HepG2 (cell line): ENCODE results near the gene WDR86. TPM values are rescaled to one million over a fixed set of nuclear protein-coding genes. Genes with fewer than 3 reads are reported as not detected.

Source experiments
- ARID5B ChIP-seq: IDR thresholded peaks from 2 replicates; pipeline ENCODE4 v1.4.0; 2020; ENCODE audit warnings: mild to moderate bottlenecking, missing genetic modification reagents
- ATM ChIP-seq: fragments of 450-650 bp; IDR thresholded peaks from 2 replicates; pipeline ENCODE4 v1.7.1; 2017; ENCODE audit warnings: mild to moderate bottlenecking, borderline replicate concordance
- CEBPB ChIP-seq: IDR thresholded peaks from 2 replicates; pipeline ENCODE4 v1.6.1; 2011; ENCODE audit warnings: low read depth, low read length, improper control_type of control experiment, borderline replicate concordance
- EED ChIP-seq: sonication (generic); formaldehyde crosslinking; IDR thresholded peaks from 2 replicates; pipeline ENCODE4 v1.5.0; 2020; ENCODE audit warnings: mild to moderate bottlenecking, missing genetic modification reagents
- EZH2 ChIP-seq: conservative IDR thresholded peaks from 2 replicates; pipeline ENCODE4 v1.6.1; 2012; ENCODE audit warnings: mild to moderate bottlenecking, low read depth, low read length, moderate library complexity
- FOXK2 ChIP-seq: fragments of 450-650 bp; IDR thresholded peaks from 2 replicates; pipeline ENCODE4 v1.6.1; 2016
- MED1 ChIP-seq: sonication (generic); formaldehyde crosslinking; IDR thresholded peaks from 2 replicates; pipeline ENCODE4 v1.4.0; 2020; ENCODE audit warnings: missing genetic modification reagents
- MLXIP ChIP-seq: sonication (generic); formaldehyde crosslinking; IDR thresholded peaks from 2 replicates; pipeline ENCODE4 v1.9.0; 2021; ENCODE audit warnings: missing genetic modification reagents, borderline replicate concordance
- NBN ChIP-seq: fragments of 450-650 bp; conservative IDR thresholded peaks from 2 replicates; pipeline ENCODE4 v1.6.1; 2017
- PHF20 ChIP-seq: sonication (generic); formaldehyde crosslinking; IDR thresholded peaks from 2 replicates; pipeline ENCODE4 v1.5.0; 2020; ENCODE audit warnings: mild to moderate bottlenecking, missing genetic modification reagents
- RNF2 ChIP-seq: fragments of 450-650 bp; conservative IDR thresholded peaks from 2 replicates; pipeline ENCODE4 v1.6.1; 2016; ENCODE audit warnings: low read depth
- SALL1 ChIP-seq: sonication (generic); formaldehyde crosslinking; IDR thresholded peaks from 2 replicates; pipeline ENCODE4 v1.8.0; 2022; ENCODE audit warnings: mild to moderate bottlenecking, missing genetic modification reagents
- SCMH1 ChIP-seq: sonication (generic); formaldehyde crosslinking; IDR thresholded peaks from 2 replicates; pipeline ENCODE4 v1.9.0; 2021; ENCODE audit warnings: missing genetic modification reagents, mild to moderate bottlenecking, borderline replicate concordance
- SMAD1 ChIP-seq: sonication (generic); formaldehyde crosslinking; IDR thresholded peaks from 2 replicates; pipeline ENCODE4 v1.4.0; 2020; ENCODE audit warnings: missing genetic modification reagents, low read depth, mild to moderate bottlenecking, borderline replicate concordance
- ZNF235 ChIP-seq: sonication (generic); formaldehyde crosslinking; IDR thresholded peaks from 2 replicates; pipeline ENCODE4 v1.8.1; 2023; ENCODE audit warnings: mild to moderate bottlenecking, missing genetic modification reagents, borderline replicate concordance
- ZNF350 ChIP-seq: sonication (generic); formaldehyde crosslinking; IDR thresholded peaks from 2 replicates; pipeline ENCODE4 v1.4.0; 2020; ENCODE audit warnings: mild to moderate bottlenecking, low read depth, missing genetic modification reagents, borderline replicate concordance
- ZNF441 ChIP-seq: sonication (generic); formaldehyde crosslinking; IDR thresholded peaks from 2 replicates; pipeline ENCODE4 v1.7.0; 2021; ENCODE audit warnings: missing genetic modification reagents, borderline replicate concordance
- ZNF569 ChIP-seq: sonication (generic); formaldehyde crosslinking; IDR thresholded peaks from 2 replicates; pipeline ENCODE4 v1.5.0; 2020; ENCODE audit warnings: mild to moderate bottlenecking, missing genetic modification reagents, moderate library complexity, borderline replicate concordance
- ZNF670 ChIP-seq: sonication (generic); formaldehyde crosslinking; IDR thresholded peaks from 2 replicates; pipeline ENCODE4 v1.8.0; 2022; ENCODE audit warnings: mild to moderate bottlenecking, missing genetic modification reagents, borderline replicate concordance
- ZNF790 ChIP-seq: sonication (generic); formaldehyde crosslinking; IDR thresholded peaks from 2 replicates; pipeline ENCODE4 v1.8.0; 2022; ENCODE audit warnings: missing genetic modification reagents, mild to moderate bottlenecking, borderline replicate concordance
- polyA plus RNA-seq, 8 experiments: library from polyadenylated mRNA; depleted of rRNA in 3 of 8; stranded (reverse) in 7 of 8; unstranded in 1 of 8; fragments of >200 nt; fragmentation: Illumina TruSeq in 4 of 8; extraction: Trizol in 4 of 8; gene quantifications; 2 replicates each; pipeline versions ENCODE4 v1.2.1 to v1.2.3, GENCODE V29; 2011 to 2016; ENCODE audit warnings: low read depth in 4 of 8, missing spikeins in 1 of 8, mixed read lengths in 1 of 8; ENCODE audit not compliant: insufficient read depth in 1 of 8
- total RNA-seq, 5 experiments: library from RNA; depleted of rRNA; stranded (reverse); fragments of >200 nt; fragmentation: Illumina TruSeq; extraction: Trizol; gene quantifications; 2 replicates each; pipeline ENCODE4 v1.2.3, GENCODE V29; 2016; ENCODE audit warnings: low read depth in 1 of 5

The WDR86 gene
- total and polyA plus RNA-seq, 2 of the 13 experiments (the other 11 are each of a cell fraction or from before 2014, with no cell fraction given): 0.11 to 2.9 TPM

DNA sequence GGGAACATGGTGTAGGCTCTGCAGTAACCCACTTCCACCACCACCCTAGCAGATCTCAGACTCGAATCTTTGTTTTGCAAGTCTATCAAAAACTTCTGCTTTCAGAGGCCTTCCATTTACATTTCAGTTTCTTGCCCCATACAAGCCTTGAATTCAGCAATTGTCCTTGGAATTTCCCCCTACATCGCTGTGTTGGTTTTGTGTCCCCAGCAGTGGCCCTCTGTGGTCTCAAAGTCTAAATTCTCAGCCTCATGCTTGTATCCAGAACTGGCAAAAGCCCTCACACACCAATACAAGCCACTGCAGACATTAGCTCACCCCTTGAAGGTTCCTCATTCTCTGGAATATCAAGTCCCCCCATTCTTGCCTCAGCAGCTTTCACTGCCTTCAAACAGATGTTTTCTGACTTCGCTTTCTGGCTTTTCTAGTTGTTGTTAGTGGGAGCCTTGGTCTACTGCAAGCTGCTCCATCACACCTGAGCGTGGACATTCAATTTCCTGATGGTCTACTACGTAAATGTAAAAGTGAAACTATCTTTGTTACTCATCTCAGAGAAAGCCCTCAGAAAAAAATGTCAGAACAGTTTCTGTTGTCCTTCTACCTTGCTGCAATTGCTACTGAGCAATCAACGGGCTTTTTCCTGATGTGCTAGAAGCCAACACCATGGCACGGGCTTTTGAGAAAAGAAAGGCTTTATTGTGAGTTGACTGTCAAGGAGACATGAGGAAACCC is 70.0 kb downstream of the WDR86 start (continued):
- no peak for TF ChIP-seq ZNF441 (CRISPR knock-in tag)
- peak; percentile 50 for TF ChIP-seq ARID5B (CRISPR knock-in tag)
- no peak for TF ChIP-seq PHF20 (CRISPR knock-in tag)
- TF ChIP-seq MED1 (CRISPR knock-in tag): 0 out of 2 replicates have a peak, but pooled peaks have one; percentile 22
- no peak for TF ChIP-seq MLXIP (CRISPR knock-in tag)
- TF ChIP-seq SMAD1 (CRISPR knock-in tag): no peak
- no peak for TF ChIP-seq FOXK2
- TF ChIP-seq EED (CRISPR knock-in tag): no peak
- TF ChIP-seq RNF2: no peak
- peak; percentile 68 for TF ChIP-seq CEBPB
- no peak for TF ChIP-seq EZH2
- no peak for TF ChIP-seq NBN
- no peak for TF ChIP-seq SCMH1 (CRISPR knock-in tag)
- no peak for TF ChIP-seq ZNF235 (CRISPR knock-in tag)
- TF ChIP-seq ATM: no peak
- TF ChIP-seq ZNF790: no peak
- TF ChIP-seq ZNF569: no peak
- no peak for TF ChIP-seq ZNF350
- no peak for TF ChIP-seq SALL1 (CRISPR knock-in tag)
- no peak for TF ChIP-seq ZNF670
